ENCODE measurements around the gene LXN. TPM values are rescaled to one million over a fixed set of nuclear protein-coding genes. Genes with fewer than 3 reads are reported as not detected.

The LXN gene
- total and polyA plus RNA-seq, 2 experiments from 2014 or later = 11.1 to 12.8 TPM

DNA sequence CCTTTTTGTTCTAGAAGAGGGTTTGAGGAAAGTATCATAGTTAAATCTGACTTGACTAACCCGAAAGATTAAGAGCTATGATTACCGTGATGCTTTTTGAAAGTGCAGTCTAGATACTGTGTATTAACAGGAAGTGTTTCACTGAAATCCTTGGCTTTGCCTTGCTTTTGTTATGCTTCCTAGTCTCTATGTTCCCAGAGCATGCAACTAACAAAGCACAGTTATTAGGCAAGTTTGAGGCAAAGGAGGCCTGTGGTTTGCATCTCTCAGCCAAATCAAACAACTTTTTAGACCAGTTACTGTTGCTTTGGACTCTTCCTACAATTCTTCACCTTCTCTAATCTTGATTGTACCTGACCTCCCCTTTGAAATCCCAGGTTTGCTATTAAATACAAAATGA is 3.9 kb downstream of the LXN start:
- Histone ChIP-seq H3K4me3 (no peak overlapping the region), H3K27me3 (no peaks in the 10 kb centered on the region), H3K36me3 (peaks cover 47% of the 10 kb centered on the region), H3K27ac (no peak overlapping the region), H3K4me1 (ENCODE audit: low read depth) (peaks cover 7% of the 10 kb centered on the region), H3K9me3 (ENCODE audit: low read depth) (no peaks in the 10 kb centered on the region)
- DNase-seq (ENCODE audit: low read depth in 1 of 2, low spot score in 1 of 2) = peak in 1 of 2 donors; percentile 89
- TF ChIP-seq, protein P1, sequence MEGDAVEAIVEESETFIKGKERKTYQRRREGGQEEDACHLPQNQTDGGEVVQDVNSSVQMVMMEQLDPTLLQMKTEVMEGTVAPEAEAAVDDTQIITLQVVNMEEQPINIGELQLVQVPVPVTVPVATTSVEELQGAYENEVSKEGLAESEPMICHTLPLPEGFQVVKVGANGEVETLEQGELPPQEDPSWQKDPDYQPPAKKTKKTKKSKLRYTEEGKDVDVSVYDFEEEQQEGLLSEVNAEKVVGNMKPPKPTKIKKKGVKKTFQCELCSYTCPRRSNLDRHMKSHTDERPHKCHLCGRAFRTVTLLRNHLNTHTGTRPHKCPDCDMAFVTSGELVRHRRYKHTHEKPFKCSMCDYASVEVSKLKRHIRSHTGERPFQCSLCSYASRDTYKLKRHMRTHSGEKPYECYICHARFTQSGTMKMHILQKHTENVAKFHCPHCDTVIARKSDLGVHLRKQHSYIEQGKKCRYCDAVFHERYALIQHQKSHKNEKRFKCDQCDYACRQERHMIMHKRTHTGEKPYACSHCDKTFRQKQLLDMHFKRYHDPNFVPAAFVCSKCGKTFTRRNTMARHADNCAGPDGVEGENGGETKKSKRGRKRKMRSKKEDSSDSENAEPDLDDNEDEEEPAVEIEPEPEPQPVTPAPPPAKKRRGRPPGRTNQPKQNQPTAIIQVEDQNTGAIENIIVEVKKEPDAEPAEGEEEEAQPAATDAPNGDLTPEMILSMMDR (IDR thresholded peaks at IDR 0.05; ENCODE audit: low read depth, low read length) = no peak

DNA sequence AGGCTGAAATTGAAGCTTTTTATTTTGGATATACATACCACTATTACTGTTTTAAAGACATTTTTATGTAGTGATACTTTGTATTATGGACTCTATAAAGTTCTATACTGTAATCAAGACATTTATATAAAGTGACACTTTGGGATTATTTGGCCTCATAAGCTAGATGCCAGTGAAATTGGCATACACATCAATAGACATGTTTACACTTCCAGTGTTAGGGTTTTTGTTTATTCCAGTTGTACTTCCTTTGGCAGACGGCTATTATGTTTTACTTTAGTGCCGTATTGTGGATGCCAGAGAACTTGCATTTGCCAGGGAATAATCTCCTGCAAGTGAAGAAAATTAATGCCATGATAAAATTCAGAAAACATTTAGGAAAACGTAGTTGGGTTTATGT is 6.0 kb downstream of the LXN start:
- Histone ChIP-seq H3K9me3 (ENCODE audit: low read depth) (no peaks in the 10 kb centered on the region), H3K36me3 (peaks cover 65% of the 10 kb centered on the region), H3K27ac (no peak overlapping the region), H3K27me3 (no peaks in the 10 kb centered on the region), H3K4me3 (no peak overlapping the region), H3K4me1 (ENCODE audit: low read depth) (peaks cover under 1% of the 10 kb centered on the region)
- DNase-seq (ENCODE audit: low read depth in 1 of 2, low spot score in 1 of 2) = no peak
- TF ChIP-seq, protein P1 (IDR thresholded peaks at IDR 0.05; ENCODE audit: low read depth, low read length) = no peak

DNA sequence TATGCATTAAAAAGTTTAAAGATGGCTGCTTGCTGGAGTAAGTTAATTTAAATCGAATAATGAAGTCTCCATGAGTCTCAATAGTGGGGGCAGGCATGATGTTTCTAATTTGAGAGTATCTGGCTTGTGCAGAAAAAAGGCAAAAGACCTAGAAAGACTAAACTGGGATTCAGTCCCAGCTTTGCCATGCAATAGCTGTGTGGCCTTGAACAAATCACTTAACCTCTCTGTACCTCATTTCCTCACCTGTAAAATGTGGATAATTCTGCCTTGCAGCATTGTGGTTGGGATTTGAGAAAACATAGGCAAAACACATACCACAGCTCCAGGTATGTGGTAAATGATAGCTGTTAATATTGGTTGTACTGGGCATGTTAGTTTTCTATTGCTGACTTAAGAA is 8.6 kb downstream of the LXN start:
- Histone ChIP-seq H3K36me3 (peaks cover 67% of the 10 kb centered on the region), H3K27me3 (no peaks in the 10 kb centered on the region), H3K4me1 (ENCODE audit: low read depth) (no peaks in the 10 kb centered on the region), H3K4me3 (no peak overlapping the region), H3K9me3 (ENCODE audit: low read depth) (no peaks in the 10 kb centered on the region), H3K27ac (no peak overlapping the region)
- TF ChIP-seq, protein P1 (IDR thresholded peaks at IDR 0.05; ENCODE audit: low read depth, low read length) = no peak
- no peak for DNase-seq (ENCODE audit: low read depth in 1 of 2, low spot score in 1 of 2)

DNA sequence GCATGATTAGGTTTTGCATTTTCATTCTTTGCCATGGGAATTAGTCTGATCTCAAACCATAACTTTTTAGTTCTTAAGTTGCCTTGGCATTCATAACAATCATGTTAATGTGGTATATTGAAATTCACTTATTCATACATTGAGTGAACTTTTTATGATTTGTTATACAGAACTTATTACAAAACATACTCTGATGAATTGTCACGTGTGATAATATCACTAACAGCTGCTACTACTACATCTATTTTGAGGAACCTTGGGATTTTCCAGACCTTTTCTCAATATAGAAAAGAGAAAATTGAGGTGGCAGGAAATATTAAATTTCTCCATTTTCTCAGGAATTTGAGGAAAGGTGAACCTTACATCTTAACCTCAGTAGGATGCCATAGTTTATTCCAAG is 9.2 kb downstream of the LXN start:
- Histone ChIP-seq H3K27ac (no peak overlapping the region), H3K36me3 (peaks cover 64% of the 10 kb centered on the region), H3K9me3 (ENCODE audit: low read depth) (no peaks in the 10 kb centered on the region), H3K4me3 (no peak overlapping the region), H3K27me3 (no peaks in the 10 kb centered on the region), H3K4me1 (ENCODE audit: low read depth) (no peaks in the 10 kb centered on the region)
- TF ChIP-seq, protein P1 (IDR thresholded peaks at IDR 0.05; ENCODE audit: low read depth, low read length) = no peak
- DNase-seq (ENCODE audit: low read depth in 1 of 2, low spot score in 1 of 2) = no peak

DNA sequence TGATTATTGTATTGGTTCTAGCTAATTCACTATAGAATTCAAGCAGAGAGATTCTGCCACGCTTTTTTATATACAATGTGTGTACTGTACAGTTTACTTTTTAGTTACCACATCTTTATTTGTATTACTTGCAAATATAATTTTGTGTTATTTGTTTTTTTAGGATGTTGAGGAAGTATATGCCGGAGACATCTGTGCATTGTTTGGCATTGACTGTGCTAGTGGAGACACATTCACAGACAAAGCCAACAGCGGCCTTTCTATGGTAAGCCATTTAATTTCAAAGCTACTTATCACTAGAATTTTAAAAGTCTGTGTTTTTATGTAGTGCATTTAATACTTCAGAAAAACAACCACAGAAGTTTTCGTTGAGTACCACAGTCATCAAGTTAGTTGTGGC is 11.7 kb downstream of the LXN start:
- no peak overlapping the region for H3K4me3 ChIP-seq
- no peaks in the 10 kb centered on the region for H3K9me3 ChIP-seq (ENCODE audit: low read depth)
- TF ChIP-seq, protein P1 (IDR thresholded peaks at IDR 0.05; ENCODE audit: low read depth, low read length) = no peak
- H3K27ac ChIP-seq = no peak overlapping the region
- no peak for DNase-seq (ENCODE audit: low read depth in 1 of 2, low spot score in 1 of 2)
- H3K36me3 ChIP-seq = peaks cover 53% of the 10 kb centered on the region
- no peaks in the 10 kb centered on the region for H3K4me1 ChIP-seq (ENCODE audit: low read depth)
- H3K27me3 ChIP-seq = no peaks in the 10 kb centered on the region

All from cardiac muscle cell (in vitro differentiated cells and primary cell).